H9 (cell line): Measurements from ENCODE around the gene PLEKHA5. TPM values are rescaled to one million over a fixed set of nuclear protein-coding genes. Genes with fewer than 3 reads are reported as not detected.

Experiments used
- DNase-seq: peaks from one replicate; pipeline ENCODE4 v3.0.0-alpha.2; 2017
- H2AFZ ChIP-seq: one replicate; pipeline ENCODE4 v1.6.1; 2013; ENCODE audit warnings: mild to moderate bottlenecking, low read length, control low read depth, moderate library complexity
- H2AK5ac ChIP-seq: 2 replicates; pipeline ENCODE4 v1.6.1; 2013; ENCODE audit warnings: low read length, control low read depth, mixed read lengths; ENCODE audit not compliant: insufficient read length
- H2BK120ac ChIP-seq: one replicate; pipeline ENCODE4 v1.6.1; 2013; ENCODE audit warnings: low read depth, mild to moderate bottlenecking, low read length, control low read depth, inconsistent platforms; ENCODE audit not compliant: poor library complexity, severe bottlenecking
- H2BK12ac ChIP-seq: 2 replicates; pipeline ENCODE4 v1.6.1; 2013; ENCODE audit warnings: low read length, control low read depth, mixed read lengths, low read depth; ENCODE audit not compliant: insufficient read length
- H2BK15ac ChIP-seq: 2 replicates; pipeline ENCODE4 v1.6.1; 2013; ENCODE audit warnings: low read depth, low read length, control low read depth
- H2BK20ac ChIP-seq: one replicate; pipeline ENCODE4 v1.6.1; 2013; ENCODE audit warnings: low read depth, mild to moderate bottlenecking, low read length, control low read depth, inconsistent platforms; ENCODE audit not compliant: poor library complexity, severe bottlenecking
- H2BK5ac ChIP-seq: 2 replicates; pipeline ENCODE4 v1.6.1; 2013; ENCODE audit warnings: low read length, control low read depth, mixed read lengths; ENCODE audit not compliant: insufficient read length
- H3K14ac ChIP-seq: 2 replicates; pipeline ENCODE4 v1.6.1; 2013; ENCODE audit warnings: low read length, control low read depth; ENCODE audit not compliant: insufficient read depth
- H3K18ac ChIP-seq: 2 replicates; pipeline ENCODE4 v1.6.1; 2013; ENCODE audit warnings: low read depth, mild to moderate bottlenecking, mixed read lengths, low read length, control low read depth; ENCODE audit not compliant: insufficient read length
- H3K23ac ChIP-seq: 2 replicates; pipeline ENCODE4 v1.6.1; 2013; ENCODE audit warnings: low read length, control low read depth, mixed read lengths, low read depth; ENCODE audit not compliant: insufficient read length
- H3K23me2 ChIP-seq: 2 replicates; pipeline ENCODE4 v1.6.1; 2013; ENCODE audit warnings: low read depth, mild to moderate bottlenecking, mixed read lengths, low read length, control low read depth; ENCODE audit not compliant: insufficient read length, poor library complexity, severe bottlenecking
- H3K27ac ChIP-seq: 2 replicates; pipeline ENCODE4 v1.5.1; 2013; ENCODE audit warnings: low read length, control low read depth, mixed read lengths, low read depth; ENCODE audit not compliant: insufficient read length
- H3K27me3 ChIP-seq: 2 replicates; pipeline ENCODE4 v1.6.1; 2013; ENCODE audit warnings: low read length, control low read depth, inconsistent platforms; ENCODE audit not compliant: insufficient read depth
- H3K4ac ChIP-seq: 2 replicates; pipeline ENCODE4 v1.6.1; 2013; ENCODE audit warnings: low read depth, mild to moderate bottlenecking, control low read depth, inconsistent platforms, low read length, moderate library complexity
- H3K4me1 ChIP-seq: 2 replicates; pipeline ENCODE4 v1.6.1; 2013; ENCODE audit warnings: low read length, control low read depth, inconsistent platforms; ENCODE audit not compliant: insufficient read depth
- H3K4me2 ChIP-seq: 2 replicates; pipeline ENCODE4 v1.6.1; 2013; ENCODE audit warnings: low read length, control low read depth, mixed read lengths; ENCODE audit not compliant: insufficient read length, insufficient read depth
- H3K56ac ChIP-seq: 2 replicates; pipeline ENCODE4 v1.6.1; 2013; ENCODE audit warnings: low read depth, mild to moderate bottlenecking, mixed read lengths, low read length, control low read depth; ENCODE audit not compliant: insufficient read length
- H3K79me1 ChIP-seq: 2 replicates; pipeline ENCODE4 v1.6.1; 2013; ENCODE audit warnings: low read depth, mild to moderate bottlenecking, moderate library complexity, low read length, control low read depth, inconsistent platforms; ENCODE audit not compliant: insufficient read depth, poor library complexity, severe bottlenecking
- H3K79me2 ChIP-seq: 2 replicates; pipeline ENCODE4 v1.6.1; 2013; ENCODE audit warnings: low read length, control low read depth, inconsistent platforms; ENCODE audit not compliant: insufficient read depth
- H3K9ac ChIP-seq: 2 replicates; pipeline ENCODE4 v1.6.1; 2013; ENCODE audit warnings: low read length, control low read depth, mixed read lengths; ENCODE audit not compliant: insufficient read length; ENCODE audit errors: extremely low read depth
- H3K9me3 ChIP-seq: one replicate; pipeline ENCODE4 v1.6.1; 2013; ENCODE audit warnings: low read depth, low read length, inconsistent platforms; ENCODE audit not compliant: control insufficient read depth
- H3T11ph ChIP-seq: one replicate; pipeline ENCODE4 v1.6.1; 2013; ENCODE audit warnings: mild to moderate bottlenecking, low read length, control low read depth, inconsistent platforms
- H4K20me1 ChIP-seq: one replicate; pipeline ENCODE4 v1.6.1; 2013; ENCODE audit not compliant: control insufficient read depth, insufficient read length, insufficient read depth
- H4K5ac ChIP-seq: 2 replicates; pipeline ENCODE4 v1.6.1; 2013; ENCODE audit warnings: low read depth, mild to moderate bottlenecking, mixed read lengths, low read length, control low read depth; ENCODE audit not compliant: insufficient read length
- H4K8ac ChIP-seq: replicated peaks from 2 replicates; pipeline ENCODE4 v1.6.1; 2013; ENCODE audit warnings: low read length, control low read depth, mixed read lengths, low read depth; ENCODE audit not compliant: insufficient read length
- H4K91ac ChIP-seq: 2 replicates; pipeline ENCODE4 v1.6.1; 2013; ENCODE audit warnings: low read depth, mild to moderate bottlenecking, moderate library complexity, mixed read lengths, low read length, control low read depth; ENCODE audit not compliant: insufficient read length
- H3K27ac Mint-ChIP-seq, 3 experiments: 2 replicates in 2 of 3; 3 replicates in 1 of 3; pipeline ENCODE4 v1.8.0; 2020 to 2021; ENCODE audit warnings: mixed read lengths in 3 of 3, mild to moderate bottlenecking in 1 of 3, moderate library complexity in 1 of 3
- H3K27me3 Mint-ChIP-seq: 2 replicates; pipeline ENCODE4 v1.8.0; 2021; ENCODE audit warnings: low read depth, mild to moderate bottlenecking, moderate library complexity, mixed read lengths
- H3K36me3 Mint-ChIP-seq, 3 experiments: 2 replicates in 2 of 3; 3 replicates in 1 of 3; pipeline ENCODE4 v1.8.0; 2020 to 2021; ENCODE audit warnings: low read depth in 3 of 3, mixed read lengths in 3 of 3; ENCODE audit not compliant: insufficient read depth in 1 of 3
- H3K4me1 Mint-ChIP-seq, 2 experiments: 2 replicates each; pipeline ENCODE4 v1.8.0; 2020; ENCODE audit warnings: mixed read lengths in 2 of 2
- H3K4me3 Mint-ChIP-seq, 2 experiments: 2 replicates in 1 of 2; 3 replicates in 1 of 2; pipeline ENCODE4 v1.8.0; 2020 to 2021; ENCODE audit warnings: mild to moderate bottlenecking in 2 of 2, mixed read lengths in 2 of 2, moderate library complexity in 1 of 2
- H3K9me3 Mint-ChIP-seq, 2 experiments: 2 replicates in 1 of 2; 3 replicates in 1 of 2; pipeline ENCODE4 v1.8.0; 2020; ENCODE audit warnings: mild to moderate bottlenecking in 2 of 2, mixed read lengths in 2 of 2, moderate library complexity in 1 of 2
- WGBS: extraction: QIAGEN DNeasy Blood & Tissue Kit; methylation state at CpG from one replicate; pipeline ENCODE4 v1.1.7; 2013; ENCODE audit warnings: missing lambda C conversion rate, low lambda C conversion rate, mixed read lengths; ENCODE audit not compliant: insufficient read length; ENCODE audit errors: extremely low coverage; 5-methylcytosine and 5-hydroxymethylcytosine counted together
- total RNA-seq: library from RNA; stranded (reverse); gene quantifications from 2 replicates; pipeline ENCODE4 v1.2.1, GENCODE V29; 2021
- TF ChIP-seq, protein P1 (sequence below): fragments of 200-600 bp; sonication (generic); conservative IDR thresholded peaks from 3 replicates; pipeline ENCODE4 v1.8.0; 2021; ENCODE audit warnings: antibody characterized with exemption, mild to moderate bottlenecking

The PLEKHA5 gene
- total RNA-seq, 1 experiment from 2014 or later, result 86.7 TPM

GRCh38 chr12:19113464-19113863 lies 16.1 kb upstream of the PLEKHA5 start:
- no peak overlapping the region for H2BK120ac ChIP-seq
- no peak overlapping the region for H2BK15ac ChIP-seq
- H2BK5ac ChIP-seq, result no peak overlapping the region
- no peaks in the 10 kb centered on the region for H3K79me1 ChIP-seq
- no peak overlapping the region for H2BK12ac ChIP-seq
- no peak overlapping the region for H4K91ac ChIP-seq
- no peak overlapping the region for H3K56ac ChIP-seq
- Mint-ChIP-seq H3K27ac (0 out of 7 replicates have a peak overlapping the region, but pooled peaks of 1 of the 3 experiments have one; percentile 74), H3K4me1 (peaks cover 4 to 6% of the 10 kb centered on the region in 2 experiments), H3K36me3 (0 out of 7 replicates have a peak, but pooled peaks cover 0 to 2% (median 0%) of the 10 kb centered on the region in 3 experiments), H3K27me3 (no peaks in the 10 kb centered on the region), H3K9me3 (no peaks in the 10 kb centered on the region; a peak in 1 of 5 replicates), H3K4me3 (no peak overlapping the region)
- H4K20me1 ChIP-seq, result no peaks in the 10 kb centered on the region
- no peak for DNase-seq
- no peaks in the 10 kb centered on the region for H3K23me2 ChIP-seq
- H3K18ac ChIP-seq, result no peak overlapping the region
- no peaks in the 10 kb centered on the region for H3K4me1 ChIP-seq
- WGBS, result no CpG with 5 or more reads among the region's 3 CpGs
- no peak overlapping the region for H3K27ac ChIP-seq
- no peaks in the 10 kb centered on the region for H3K79me2 ChIP-seq
- H3K9me3 ChIP-seq, result no peaks in the 10 kb centered on the region
- H3T11ph ChIP-seq, result no peak overlapping the region
- H4K8ac ChIP-seq, result no peak overlapping the region
- H2AFZ ChIP-seq, result no peak overlapping the region
- H3K4ac ChIP-seq, result no peak overlapping the region
- no peak overlapping the region for H3K14ac ChIP-seq
- no peak overlapping the region for H3K4me2 ChIP-seq
- no peak overlapping the region for H3K23ac ChIP-seq
- TF ChIP-seq, protein P1, sequence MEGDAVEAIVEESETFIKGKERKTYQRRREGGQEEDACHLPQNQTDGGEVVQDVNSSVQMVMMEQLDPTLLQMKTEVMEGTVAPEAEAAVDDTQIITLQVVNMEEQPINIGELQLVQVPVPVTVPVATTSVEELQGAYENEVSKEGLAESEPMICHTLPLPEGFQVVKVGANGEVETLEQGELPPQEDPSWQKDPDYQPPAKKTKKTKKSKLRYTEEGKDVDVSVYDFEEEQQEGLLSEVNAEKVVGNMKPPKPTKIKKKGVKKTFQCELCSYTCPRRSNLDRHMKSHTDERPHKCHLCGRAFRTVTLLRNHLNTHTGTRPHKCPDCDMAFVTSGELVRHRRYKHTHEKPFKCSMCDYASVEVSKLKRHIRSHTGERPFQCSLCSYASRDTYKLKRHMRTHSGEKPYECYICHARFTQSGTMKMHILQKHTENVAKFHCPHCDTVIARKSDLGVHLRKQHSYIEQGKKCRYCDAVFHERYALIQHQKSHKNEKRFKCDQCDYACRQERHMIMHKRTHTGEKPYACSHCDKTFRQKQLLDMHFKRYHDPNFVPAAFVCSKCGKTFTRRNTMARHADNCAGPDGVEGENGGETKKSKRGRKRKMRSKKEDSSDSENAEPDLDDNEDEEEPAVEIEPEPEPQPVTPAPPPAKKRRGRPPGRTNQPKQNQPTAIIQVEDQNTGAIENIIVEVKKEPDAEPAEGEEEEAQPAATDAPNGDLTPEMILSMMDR, result no peak
- H4K5ac ChIP-seq, result no peak overlapping the region
- peak overlapping the region; percentile 75 for H2BK20ac ChIP-seq
- no peaks in the 10 kb centered on the region for H3K27me3 ChIP-seq
- H2AK5ac ChIP-seq, result no peak overlapping the region
- H3K9ac ChIP-seq, result no peak overlapping the region
